Spleen (tissue), 7 donors: ENCODE results near the gene ZCCHC4.

Experiments used
- CTCF ChIP-seq, 11 experiments: fragments of 200-600 bp in 7 of 11; fragments of 450-650 bp in 4 of 11; sonication (generic) in 4 of 11; IDR thresholded peaks in 8 of 11; conservative IDR thresholded peaks in 3 of 11; 1 replicate in 7 of 11; 2 replicates in 4 of 11; pipeline versions ENCODE4 v1.4.0 to v1.8.0; 2016 to 2021; ENCODE audit warnings: antibody characterized with exemption in 11 of 11, inconsistent platforms in 4 of 11, mild to moderate bottlenecking in 1 of 11
- POLR2A ChIP-seq, 3 donors: fragments of 450-650 bp; IDR thresholded peaks; one replicate each; pipeline ENCODE4 v1.5.1; 2017; ENCODE audit warnings: antibody characterized with exemption in 3 of 3, mild to moderate bottlenecking in 1 of 3
- POLR2AphosphoS5 ChIP-seq, 3 donors: sonication (generic); formaldehyde crosslinking; IDR thresholded peaks; one replicate each; pipeline ENCODE4 v1.5.1; 2017; ENCODE audit warnings: antibody characterized with exemption in 3 of 3
- donor health status: DM: no; HTN: no; CAD: no; lungs with moderate emphysema.
- donor health status: DM: no; HTN: no; CAD: no.
- donor health status: DM: no; HTN: no; CAD: no.

- TF ChIP-seq POLR2A (IDR thresholded peaks at IDR 0.05), result peak in 2 of 3 donors; percentile 17 to 33
- peak in 6 of 11 experiments; percentile 8 to 65 (median 34) for TF ChIP-seq CTCF (IDR thresholded peaks at IDR 0.05 in 8 of 11, conservative IDR thresholded peaks at IDR 0.05 in 3 of 11)
- peak; percentile 86 to 96 (median 95) for TF ChIP-seq POLR2AphosphoS5 (IDR thresholded peaks at IDR 0.05)
Observed at GRCh38 chr4:25376754-25377571, 64.4 kb downstream of the ZCCHC4 start, which contains the start of gene ANAPC4.
